Neutrophil (primary cell): Measurements from ENCODE around the gene SLC26A2.
"Not testable (repeated sequence)": the region's sequence is repeated elsewhere in the genome, so short reads cannot be mapped to it uniquely, and the experiment has no call there.

Experiments used
- H3K27ac ChIP-seq: fragments of 200-600 bp; sonication (generic); 2 replicates; pipeline ENCODE4 v1.5.1; 2016; ENCODE audit warnings: mild to moderate bottlenecking, moderate library complexity
- H3K27me3 ChIP-seq: fragments of 200-600 bp; sonication (generic); 2 replicates; pipeline ENCODE4 v1.6.0; 2016; ENCODE audit warnings: mild to moderate bottlenecking
- H3K36me3 ChIP-seq: fragments of 200-600 bp; sonication (generic); 2 replicates; pipeline ENCODE4 v1.5.1; 2017
- H3K4me1 ChIP-seq, 2 experiments: fragments of 200-600 bp in 1 of 2; sonication (generic) in 1 of 2; 1 replicate in 1 of 2; 2 replicates in 1 of 2; pipeline versions ENCODE4 v1.5.1 to v1.6.1; 2013 to 2016; ENCODE audit warnings: low read depth in 1 of 2, low read length in 1 of 2, mild to moderate bottlenecking in 1 of 2, moderate library complexity in 1 of 2; ENCODE audit not compliant: control insufficient read depth in 1 of 2, insufficient read depth in 1 of 2
- H3K4me3 ChIP-seq, 2 experiments: fragments of 200-600 bp in 1 of 2; sonication (generic) in 1 of 2; 1 replicate in 1 of 2; 2 replicates in 1 of 2; pipeline ENCODE4 v1.5.1; 2013 to 2016; ENCODE audit warnings: low read depth in 1 of 2, low read length in 1 of 2, mild to moderate bottlenecking in 1 of 2, moderate library complexity in 1 of 2
- H3K9me3 ChIP-seq: fragments of 200-600 bp; sonication (generic); 2 replicates; pipeline ENCODE4 v1.5.1; 2016
- CTCF ChIP-seq: fragments of 200-600 bp; sonication (generic); IDR thresholded peaks from 2 replicates; pipeline ENCODE4 v1.5.1; 2016; ENCODE audit warnings: antibody characterized with exemption

Gene SLC26A2

DNA sequence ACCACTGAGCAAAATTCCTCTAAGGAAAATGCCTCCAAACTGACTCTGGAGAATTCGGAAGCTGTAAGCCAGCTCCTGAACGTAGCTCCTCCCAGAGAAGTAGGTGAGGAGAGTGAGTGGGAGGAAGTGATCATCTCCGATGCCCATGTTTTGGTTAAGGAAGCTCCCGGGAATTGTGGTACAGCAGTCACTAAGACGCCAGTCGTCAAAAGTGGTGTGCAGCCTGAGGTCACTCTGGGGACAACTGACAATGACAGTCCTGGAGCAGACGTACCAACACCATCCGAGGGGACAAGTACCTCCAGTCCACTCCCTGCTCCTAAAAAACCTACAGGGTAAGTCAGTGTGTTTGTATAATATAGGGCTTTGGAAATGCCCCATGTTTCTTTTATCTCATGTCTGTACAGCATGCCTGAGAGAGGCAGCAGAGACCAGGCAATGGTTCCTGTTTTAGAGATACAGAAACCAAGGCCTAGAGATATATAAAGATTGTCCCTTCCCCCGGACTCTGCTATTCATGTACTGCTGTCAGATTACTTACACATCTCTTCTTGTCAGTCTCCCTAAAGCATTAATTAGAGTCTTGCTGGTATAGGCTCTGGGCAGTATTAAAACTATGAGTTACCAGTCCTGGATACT, 63.9 kb downstream of the SLC26A2 start:
- H3K27ac ChIP-seq, result no peak overlapping the region
- H3K4me1 ChIP-seq, result no peaks in the 10 kb centered on the region
- no peaks in the 10 kb centered on the region for H3K9me3 ChIP-seq
- TF ChIP-seq CTCF, result no peak
- H3K4me3 ChIP-seq, result no peak overlapping the region
- H3K36me3 ChIP-seq, result peaks cover 75% of the 10 kb centered on the region
- no peaks in the 10 kb centered on the region for H3K27me3 ChIP-seq

DNA sequence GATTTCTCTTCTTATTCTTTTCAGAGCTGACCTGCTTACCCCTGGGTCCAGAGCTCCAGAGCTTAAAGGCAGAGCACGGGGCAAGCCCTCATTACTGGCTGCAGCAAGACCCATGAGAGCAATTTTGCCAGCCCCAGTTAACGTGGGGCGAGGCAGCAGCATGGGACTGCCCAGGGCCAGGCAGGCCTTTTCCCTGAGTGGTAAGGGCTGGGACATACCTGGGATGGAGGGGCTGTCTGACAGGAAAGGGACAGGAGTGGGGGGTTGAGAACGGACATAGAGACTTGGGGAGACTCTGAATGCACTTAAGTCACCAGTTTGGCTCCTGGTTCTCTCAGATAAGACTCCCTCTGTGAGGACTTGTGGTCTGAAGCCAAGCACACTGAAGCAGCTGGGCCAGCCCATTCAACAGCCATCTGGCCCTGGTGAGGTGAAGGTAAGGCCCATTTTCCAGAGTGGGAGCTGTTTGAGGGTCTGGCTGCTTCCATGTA, 66.2 kb downstream of the SLC26A2 start:
- no peak for TF ChIP-seq CTCF
- H3K27me3 ChIP-seq, result no peaks in the 10 kb centered on the region
- no peaks in the 10 kb centered on the region for H3K9me3 ChIP-seq
- no peak overlapping the region for H3K27ac ChIP-seq
- H3K4me1 ChIP-seq, result no peaks in the 10 kb centered on the region
- no peak overlapping the region for H3K4me3 ChIP-seq
- H3K36me3 ChIP-seq, result peaks cover 77% of the 10 kb centered on the region

DNA sequence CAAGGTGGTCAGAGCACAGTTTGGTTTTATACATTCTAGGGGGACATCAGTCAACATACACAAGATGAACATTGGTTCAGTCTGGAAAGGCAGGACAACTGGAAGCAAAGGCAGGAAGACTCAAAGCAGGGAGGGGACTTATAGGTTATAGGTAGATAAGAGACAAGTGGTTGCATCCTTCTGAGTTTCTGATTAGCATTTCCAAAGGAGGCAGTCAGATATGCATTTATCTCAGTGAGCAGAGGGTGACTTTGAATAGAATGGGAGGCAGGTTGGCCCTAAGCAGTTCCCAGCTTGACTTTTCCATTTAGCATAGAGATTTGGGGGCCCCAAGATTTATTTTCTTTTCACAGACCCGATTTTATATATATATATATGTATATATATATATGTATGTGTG, 67.5 kb downstream of the SLC26A2 start:
- not testable (repeated sequence) for H3K4me1 ChIP-seq, H3K9me3 ChIP-seq, H3K4me3 ChIP-seq, H3K27ac ChIP-seq, H3K27me3 ChIP-seq
- H3K36me3 ChIP-seq, result peaks cover 83% of the 10 kb centered on the region

GRCh38 chr5:150033334-150033733, 72.8 kb downstream of the SLC26A2 start:
- no peak for TF ChIP-seq CTCF
- H3K27me3 ChIP-seq, result no peaks in the 10 kb centered on the region
- no peak overlapping the region for H3K4me3 ChIP-seq
- no peaks in the 10 kb centered on the region for H3K4me1 ChIP-seq
- H3K9me3 ChIP-seq, result no peaks in the 10 kb centered on the region
- H3K36me3 ChIP-seq, result peaks cover 87% of the 10 kb centered on the region
- no peak overlapping the region for H3K27ac ChIP-seq

DNA sequence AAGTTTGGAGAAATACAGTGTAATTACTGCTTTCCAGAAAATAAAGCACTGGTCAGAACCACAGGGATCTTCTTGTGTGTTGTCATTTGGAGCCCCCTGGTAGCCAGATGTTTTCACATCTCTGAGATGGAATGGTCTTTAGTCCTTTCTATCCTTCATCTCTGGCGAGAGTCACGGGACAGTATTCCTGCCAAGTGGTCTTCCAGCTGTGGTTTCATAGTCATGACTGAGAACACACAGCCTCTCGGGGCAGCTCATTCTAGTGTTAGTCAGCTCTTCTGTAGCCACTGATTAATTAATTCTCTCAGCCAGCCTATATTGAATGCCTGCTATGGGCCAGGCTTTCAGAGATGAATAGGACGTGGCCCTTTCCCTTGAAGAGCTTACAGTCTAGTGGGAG, 74.1 kb downstream of the SLC26A2 start:
- Histone ChIP-seq H3K4me3 (no peak overlapping the region), H3K27me3 (no peaks in the 10 kb centered on the region), H3K9me3 (no peaks in the 10 kb centered on the region), H3K27ac (no peak overlapping the region), H3K36me3 (peaks cover 95% of the 10 kb centered on the region), H3K4me1 (no peaks in the 10 kb centered on the region)
- TF ChIP-seq CTCF, result no peak

GRCh38 chr5:150035139-150035895, 74.8 kb downstream of the SLC26A2 start:
- TF ChIP-seq CTCF, result no peak
- H3K9me3 ChIP-seq, result no peaks in the 10 kb centered on the region
- H3K4me1 ChIP-seq, result no peaks in the 10 kb centered on the region
- peaks cover 96% of the 10 kb centered on the region for H3K36me3 ChIP-seq
- H3K4me3 ChIP-seq, result no peak overlapping the region
- H3K27me3 ChIP-seq, result no peaks in the 10 kb centered on the region
- H3K27ac ChIP-seq, result no peak overlapping the region
